ENCODE measurements around the gene VWA1.
"Not testable (repeated sequence)": the region's sequence is repeated elsewhere in the genome, so short reads cannot be mapped to it uniquely, and the experiment has no call there.

Gene VWA1

GRCh38 chr1:1406101-1406820 lies 29.2 kb upstream of the VWA1 start:
- DNase-seq: no peak

- peak; percentile 92 to 95 (median 92) for DNase-seq
Measured at GRCh38 chr1:1406821-1407635, 28.5 kb upstream of the VWA1 start, which contains the start of gene MRPL20. TSS of gene MRPL20 (minus strand) at chr1:1407293. CDS start at chr1:1407217, 76 bp downstream.

GRCh38 chr1:1407636-1408318 lies 27.7 kb upstream of the VWA1 start:
- peak in 2 of 4 experiments; percentile 27 to 36 for DNase-seq

GRCh38 chr1:1410238-1410637 lies 25.3 kb upstream of the VWA1 start:
- DNase-seq: not testable (repeated sequence)

- no peak for DNase-seq
Measured at GRCh38 chr1:1411626-1412025, 23.9 kb upstream of the VWA1 start.

- not testable (repeated sequence) for DNase-seq
Measured at GRCh38 chr1:1412311-1412902, 23.1 kb upstream of the VWA1 start.

GRCh38 chr1:1415751-1416150 lies 19.7 kb upstream of the VWA1 start:
- no peak for DNase-seq

GRCh38 chr1:1417396-1417795 lies 18.1 kb upstream of the VWA1 start:
- DNase-seq: not testable (repeated sequence)

GRCh38 chr1:1417825-1418463 lies 17.5 kb upstream of the VWA1 start:
- DNase-seq: not testable (repeated sequence)

- no peak for DNase-seq
Measured at GRCh38 chr1:1418464-1419362, 16.8 kb upstream of the VWA1 start.

- DNase-seq: no peak
Measured at GRCh38 chr1:1419363-1419812, 16.1 kb upstream of the VWA1 start.

- no peak for DNase-seq
Measured at GRCh38 chr1:1419813-1420653, 15.5 kb upstream of the VWA1 start.

GRCh38 chr1:1420654-1421141 lies 14.8 kb upstream of the VWA1 start:
- no peak for DNase-seq

- DNase-seq: no peak
Measured at GRCh38 chr1:1421147-1421906, 14.2 kb upstream of the VWA1 start, which contains the start of gene ANKRD65. TSS of gene ANKRD65 (minus strand) at chr1:1421276. CDS start at chr1:1421005, 271 bp downstream.

GRCh38 chr1:1421907-1422464 lies 13.5 kb upstream of the VWA1 start:
- DNase-seq: no peak

- no peak for DNase-seq
Measured at GRCh38 chr1:1422465-1423244, 12.8 kb upstream of the VWA1 start.

GRCh38 chr1:1423245-1423597 lies 12.3 kb upstream of the VWA1 start:
- DNase-seq: no peak

- no peak for DNase-seq
Measured at GRCh38 chr1:1424707-1425106, 10.8 kb upstream of the VWA1 start.
